ENCODE data around the gene CUEDC1. TPM values are rescaled to one million over a fixed set of nuclear protein-coding genes. Genes with fewer than 3 reads are reported as not detected.

CUEDC1 gene
- total RNA-seq, 4 donors from 2014 or later, result 20.2 to 27.3 (median 24.6) TPM

GRCh38 chr17:57928928-57929327, 26.3 kb downstream of the CUEDC1 start:
- Histone ChIP-seq H3K4me1 (peaks cover 37 to 89% (median 41%) of the 10 kb centered on the region in 4 donors), H3K9me3 (no peaks in the 10 kb centered on the region), H3K36me3 (no peaks in the 10 kb centered on the region), H3K4me3 (no peak overlapping the region), H3K27ac (peak overlapping the region; percentile 30 to 97 (median 90)), H3K27me3 (no peaks in the 10 kb centered on the region)
- intact Hi-C loops (cut with DNase I; ENCODE audit: low total_unique reads) (no loop called here), in situ Hi-C loops (cut with MboI; ENCODE audit: low pct_ligation_motif_present in 1 of 4, low pct_unique_long_range_greater_than_20kb in 1 of 4, low sequenced_read_pairs in 3 of 4) (no loop called here)
- 60 to 72% methylated on average over 3 to 5 of the region's 5 CpGs for WGBS, 2 donors (ENCODE audit: low coverage in 1 of 2)
- TF ChIP-seq, protein P1, sequence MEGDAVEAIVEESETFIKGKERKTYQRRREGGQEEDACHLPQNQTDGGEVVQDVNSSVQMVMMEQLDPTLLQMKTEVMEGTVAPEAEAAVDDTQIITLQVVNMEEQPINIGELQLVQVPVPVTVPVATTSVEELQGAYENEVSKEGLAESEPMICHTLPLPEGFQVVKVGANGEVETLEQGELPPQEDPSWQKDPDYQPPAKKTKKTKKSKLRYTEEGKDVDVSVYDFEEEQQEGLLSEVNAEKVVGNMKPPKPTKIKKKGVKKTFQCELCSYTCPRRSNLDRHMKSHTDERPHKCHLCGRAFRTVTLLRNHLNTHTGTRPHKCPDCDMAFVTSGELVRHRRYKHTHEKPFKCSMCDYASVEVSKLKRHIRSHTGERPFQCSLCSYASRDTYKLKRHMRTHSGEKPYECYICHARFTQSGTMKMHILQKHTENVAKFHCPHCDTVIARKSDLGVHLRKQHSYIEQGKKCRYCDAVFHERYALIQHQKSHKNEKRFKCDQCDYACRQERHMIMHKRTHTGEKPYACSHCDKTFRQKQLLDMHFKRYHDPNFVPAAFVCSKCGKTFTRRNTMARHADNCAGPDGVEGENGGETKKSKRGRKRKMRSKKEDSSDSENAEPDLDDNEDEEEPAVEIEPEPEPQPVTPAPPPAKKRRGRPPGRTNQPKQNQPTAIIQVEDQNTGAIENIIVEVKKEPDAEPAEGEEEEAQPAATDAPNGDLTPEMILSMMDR (IDR thresholded peaks at IDR 0.05), result no peak
- no peak for TF ChIP-seq POLR2AphosphoS5 (IDR thresholded peaks at IDR 0.05)
- DNase-seq, result no peak

- 23 to 28% methylated on average over 3 to 5 of the region's 5 CpGs for WGBS, 2 donors (ENCODE audit: low coverage in 1 of 2)
- Histone ChIP-seq H3K27me3 (no peaks in the 10 kb centered on the region), H3K27ac (peak overlapping the region; percentile 76 to 91 (median 88)), H3K4me1 (peaks cover 44 to 88% (median 48%) of the 10 kb centered on the region in 4 donors), H3K4me3 (no peak overlapping the region), H3K9me3 (no peaks in the 10 kb centered on the region), H3K36me3 (no peaks in the 10 kb centered on the region)
- DNase-seq, result peak; percentile 51
- TF ChIP-seq, protein P1 (IDR thresholded peaks at IDR 0.05), result no peak
- TF ChIP-seq EP300 (IDR thresholded peaks at IDR 0.05; ENCODE audit: low read depth) (no peak), POLR2AphosphoS5 (IDR thresholded peaks at IDR 0.05) (no peak), POLR2A (IDR thresholded peaks at IDR 0.05) (no peak)
- in situ Hi-C loops (cut with MboI; ENCODE audit: low pct_ligation_motif_present in 1 of 4, low pct_unique_long_range_greater_than_20kb in 1 of 4, low sequenced_read_pairs in 3 of 4) (no loop called here), intact Hi-C loops (cut with DNase I; ENCODE audit: low total_unique reads) (no loop called here)
These were observed 28.0 kb downstream of the CUEDC1 start for GRCh38 chr17:57927048-57927723.

- H3K4me1 ChIP-seq, result peaks cover 46 to 91% (median 53%) of the 10 kb centered on the region in 4 donors
- in situ Hi-C loops (cut with MboI; ENCODE audit: low pct_ligation_motif_present in 1 of 4, low pct_unique_long_range_greater_than_20kb in 1 of 4, low sequenced_read_pairs in 3 of 4) (no loop called here), intact Hi-C loops (cut with DNase I; ENCODE audit: low total_unique reads) (no loop called here)
- WGBS, 2 donors (ENCODE audit: low coverage in 1 of 2), result 39 to 54% methylated on average over 7 of the region's 7 CpGs
- H3K4me3 ChIP-seq, result no peak overlapping the region
- DNase-seq, result no peak
- no peak for TF ChIP-seq POLR2AphosphoS5 (IDR thresholded peaks at IDR 0.05)
- TF ChIP-seq POLR2A (IDR thresholded peaks at IDR 0.05), result no peak
- TF ChIP-seq, protein P1 (IDR thresholded peaks at IDR 0.05), result no peak
- TF ChIP-seq EP300 (IDR thresholded peaks at IDR 0.05; ENCODE audit: low read depth), result no peak
- H3K27me3 ChIP-seq, result no peaks in the 10 kb centered on the region
- H3K9me3 ChIP-seq, result no peaks in the 10 kb centered on the region
- no peaks in the 10 kb centered on the region for H3K36me3 ChIP-seq
- peak overlapping the region; percentile 76 to 91 (median 88) for H3K27ac ChIP-seq
These were observed 28.5 kb downstream of the CUEDC1 start for GRCh38 chr17:57926723-57927047.

- H3K27me3 ChIP-seq, result no peaks in the 10 kb centered on the region
- peaks cover 51 to 91% (median 52%) of the 10 kb centered on the region in 4 donors for H3K4me1 ChIP-seq
- H3K36me3 ChIP-seq, result no peaks in the 10 kb centered on the region
- in situ Hi-C loops (cut with MboI; ENCODE audit: low pct_ligation_motif_present in 1 of 4, low pct_unique_long_range_greater_than_20kb in 1 of 4, low sequenced_read_pairs in 3 of 4) (no loop called here), intact Hi-C loops (cut with DNase I; ENCODE audit: low total_unique reads) (no loop called here)
- TF ChIP-seq POLR2AphosphoS5 (IDR thresholded peaks at IDR 0.05), result no peak
- TF ChIP-seq, protein P1 (IDR thresholded peaks at IDR 0.05), result no peak
- no peak overlapping the region for H3K4me3 ChIP-seq
- H3K9me3 ChIP-seq, result no peaks in the 10 kb centered on the region
- 67% methylated on average over 9 of the region's 9 CpGs; no CpG with 5 or more reads in 1 of the 2 donors for WGBS, 2 donors (ENCODE audit: low coverage in 1 of 2)
- H3K27ac ChIP-seq, result peak overlapping the region; percentile 76 to 91 (median 88)
- no peak for DNase-seq
These were observed 29.7 kb downstream of the CUEDC1 start for GRCh38 chr17:57925361-57925990.

Measured in transverse colon (tissue), 4 donors.